DLD1 (cell line): Measurements from ENCODE around the gene DEGS2.
"Not testable (repeated sequence)": the region's sequence is repeated elsewhere in the genome, so short reads cannot be mapped to it uniquely, and the experiment has no call there.

Experiments used
- in situ Hi-C: cut with HindIII; loops from 2 replicates; pipeline ENCODE4 v1.10.0; 2017; ENCODE audit warnings: low sequenced_read_pairs

Gene DEGS2

GRCh38 chr14:100159094-100159864 lies at the start of gene DEGS2:
Gene DEGS2, minus strand, starts transcription at chr14:100159645. Its CDS starts 58 bp downstream, at chr14:100159587.
- in situ Hi-C loops, result no loop called here

- in situ Hi-C loops, result not testable (repeated sequence)
These were observed 48.7 kb upstream of the DEGS2 start for GRCh38 chr14:100208136-100208535.

GRCh38 chr14:100207588-100207987 lies 48.1 kb upstream of the DEGS2 start:
- in situ Hi-C loops, result not testable (repeated sequence)

GRCh38 chr14:100204835-100205167 lies 45.4 kb upstream of the DEGS2 start:
- in situ Hi-C loops, result not testable (repeated sequence)

- in situ Hi-C loops, result no loop called here
These were observed 44.8 kb upstream of the DEGS2 start for GRCh38 chr14:100203962-100204834.

- in situ Hi-C loops, result no loop called here
These were observed 43.7 kb upstream of the DEGS2 start for GRCh38 chr14:100203146-100203545.

GRCh38 chr14:100202712-100203111 lies 43.3 kb upstream of the DEGS2 start:
- in situ Hi-C loops, result no loop called here

- in situ Hi-C loops, result no loop called here
These were observed 42.3 kb upstream of the DEGS2 start for GRCh38 chr14:100201701-100202100.

GRCh38 chr14:100200311-100200710 lies 40.9 kb upstream of the DEGS2 start:
- in situ Hi-C loops, result no loop called here

GRCh38 chr14:100199240-100199860 lies 39.9 kb upstream of the DEGS2 start:
- in situ Hi-C loops, result no loop called here

GRCh38 chr14:100193417-100194357 lies 34.2 kb upstream of the DEGS2 start:
- in situ Hi-C loops, result no loop called here

GRCh38 chr14:100192672-100193416 lies 33.4 kb upstream of the DEGS2 start:
- in situ Hi-C loops, result no loop called here

- in situ Hi-C loops, result no loop called here
These were observed 32.8 kb upstream of the DEGS2 start for GRCh38 chr14:100192250-100192671.

- in situ Hi-C loops, result no loop called here
These were observed 32.3 kb upstream of the DEGS2 start for GRCh38 chr14:100191584-100192249.

- in situ Hi-C loops, result no loop called here
These were observed 30.7 kb upstream of the DEGS2 start for GRCh38 chr14:100190126-100190525.

- in situ Hi-C loops, result no loop called here
These were observed 29.1 kb upstream of the DEGS2 start for GRCh38 chr14:100188392-100189030.

GRCh38 chr14:100187247-100187833 lies 27.9 kb upstream of the DEGS2 start:
- in situ Hi-C loops, result no loop called here

GRCh38 chr14:100181876-100182551 lies 22.6 kb upstream of the DEGS2 start:
- in situ Hi-C loops, result not testable (repeated sequence)
